GM12892 (cell line): ENCODE data around the gene ARHGAP23.

ENCODE experiments used
- POLR2A ChIP-seq: IDR thresholded peaks from 2 replicates; pipeline ENCODE4 v1.6.1; 2011; ENCODE audit warnings: low read depth, low read length, control low read depth
- TAF1 ChIP-seq: IDR thresholded peaks from 2 replicates; pipeline ENCODE4 v1.6.1; 2011; ENCODE audit warnings: low read depth, mild to moderate bottlenecking, control low read depth, low read length, borderline replicate concordance

GRCh38 chr17:38449364-38449763, 21.1 kb downstream of the ARHGAP23 start:
- TF ChIP-seq POLR2A (no peak), TAF1 (no peak)
